HG02973 (cell line): ENCODE measurements around the gene BCKDHA.
A peak's percentile ranks its signal among the peaks of the same experiment; 100 is the strongest.

Experiments
- ATAC-seq: cut with Tn5 transposase; IDR thresholded peaks from one replicate; pipeline ENCODE4 v1.9.1; 2021; ENCODE audit warnings: moderate library complexity; ENCODE audit not compliant: unreplicated experiment

The BCKDHA gene

GRCh38 chr19:41397086-41398049 lies at the start of gene BCKDHA, which contains the start of gene EXOSC5:
TSS of gene BCKDHA (plus strand) at chr19:41397818. CDS start at chr19:41397828, 10 bp downstream.
TSS of gene EXOSC5 (minus strand) at chr19:41397359. CDS start at chr19:41397328, 31 bp downstream.
- ATAC-seq, result peak; percentile 81

- no peak for ATAC-seq
Measured at GRCh38 chr19:41350735-41351338, 46.8 kb upstream of the BCKDHA start.

GRCh38 chr19:41351339-41352245 lies 46.0 kb upstream of the BCKDHA start:
- peak; percentile 26 for ATAC-seq

- ATAC-seq, result no peak
Measured at GRCh38 chr19:41352279-41352608, 45.4 kb upstream of the BCKDHA start.

DNA sequence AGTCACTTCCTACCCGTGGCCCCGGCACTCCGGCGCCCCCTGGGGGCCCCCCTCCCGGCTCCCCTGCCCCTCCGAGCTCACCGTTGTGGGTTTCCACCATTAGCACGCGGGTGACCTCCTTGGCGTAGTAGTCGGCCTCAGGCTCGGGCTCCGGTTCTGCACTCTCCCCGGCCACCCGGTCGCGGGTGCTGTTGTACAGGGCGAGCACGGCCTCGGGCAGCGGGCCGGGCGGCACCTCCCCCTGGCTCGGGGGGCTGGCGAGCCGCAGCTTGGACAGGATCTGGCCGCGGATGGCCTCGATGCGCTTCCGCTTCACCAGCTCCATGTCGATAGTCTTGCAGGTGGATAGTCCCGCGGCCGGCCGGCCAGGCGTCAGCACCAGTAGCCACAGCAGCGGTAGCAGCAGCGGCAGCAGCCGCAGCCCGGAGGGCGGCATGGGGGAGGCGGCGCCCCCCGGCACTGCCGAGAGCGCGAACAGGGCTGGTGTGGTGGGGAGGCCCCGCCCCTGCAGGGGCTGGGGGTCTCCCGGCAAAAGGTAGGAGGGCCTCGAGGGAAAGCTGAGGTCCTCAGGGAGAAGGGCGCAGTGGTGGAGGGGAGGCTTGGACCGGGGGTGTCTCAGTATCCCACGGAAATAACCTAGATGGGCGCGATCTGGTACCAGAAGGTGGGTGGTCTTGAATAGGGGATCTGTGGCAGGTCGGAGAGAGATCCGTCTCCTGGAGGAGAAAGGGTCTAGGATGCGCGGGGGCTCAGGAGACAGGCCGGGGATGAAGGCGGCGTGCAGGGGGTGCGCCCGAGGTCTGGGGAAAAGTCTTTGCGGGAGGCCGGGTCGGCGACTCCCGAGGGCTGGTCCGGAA lies 44.8 kb upstream of the BCKDHA start:
- no peak for ATAC-seq

DNA sequence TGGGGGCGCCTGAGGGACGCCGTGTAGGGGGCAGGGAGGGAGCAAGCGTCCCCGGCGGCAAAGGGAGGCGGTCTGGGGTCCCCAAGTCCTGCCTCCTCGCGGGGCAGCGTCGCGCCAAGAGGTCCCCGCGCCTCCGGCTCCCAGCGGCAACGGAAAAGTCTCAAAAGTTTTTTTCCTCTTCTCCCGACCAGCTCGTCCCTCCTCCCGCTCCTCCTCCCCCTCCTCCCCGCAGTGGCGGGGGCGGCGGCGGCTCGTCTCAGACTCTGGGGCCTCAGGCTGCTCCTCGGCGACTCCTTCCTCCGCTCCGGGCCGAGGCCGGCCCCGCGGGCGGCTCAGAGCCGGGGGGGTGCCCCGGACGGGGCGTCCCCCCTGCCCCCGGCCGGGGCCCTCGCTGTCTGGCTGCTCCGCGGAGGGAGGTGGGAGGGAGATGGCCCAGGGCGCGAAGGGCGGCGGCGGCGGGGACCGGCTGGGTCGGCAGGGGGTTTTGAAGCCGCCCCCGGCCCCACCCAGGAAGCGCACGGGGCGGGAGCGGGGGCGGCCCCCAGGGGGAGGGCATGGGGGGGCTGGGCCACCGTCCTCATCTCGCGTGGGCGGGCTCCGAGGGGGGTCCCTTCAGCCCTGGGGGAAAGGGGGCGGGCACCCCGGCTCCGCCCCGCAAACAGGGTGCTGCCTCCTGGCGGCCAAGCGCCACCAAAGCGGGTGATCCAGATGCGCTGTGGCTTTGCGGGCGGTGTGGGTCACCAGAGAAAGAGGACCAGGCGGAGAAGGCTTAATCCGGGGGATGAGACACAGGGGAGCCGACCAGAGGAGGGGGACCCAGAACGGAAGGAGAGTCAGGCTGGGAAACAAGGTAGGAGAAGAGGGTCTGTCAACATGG lies 43.9 kb upstream of the BCKDHA start, which contains the start of gene TGFB1:
Gene TGFB1, minus strand, starts transcription at position 457 of the 877 bp plus-strand sequence. CDS start 878 bp downstream, outside the sequence.
- ATAC-seq, result no peak

DNA sequence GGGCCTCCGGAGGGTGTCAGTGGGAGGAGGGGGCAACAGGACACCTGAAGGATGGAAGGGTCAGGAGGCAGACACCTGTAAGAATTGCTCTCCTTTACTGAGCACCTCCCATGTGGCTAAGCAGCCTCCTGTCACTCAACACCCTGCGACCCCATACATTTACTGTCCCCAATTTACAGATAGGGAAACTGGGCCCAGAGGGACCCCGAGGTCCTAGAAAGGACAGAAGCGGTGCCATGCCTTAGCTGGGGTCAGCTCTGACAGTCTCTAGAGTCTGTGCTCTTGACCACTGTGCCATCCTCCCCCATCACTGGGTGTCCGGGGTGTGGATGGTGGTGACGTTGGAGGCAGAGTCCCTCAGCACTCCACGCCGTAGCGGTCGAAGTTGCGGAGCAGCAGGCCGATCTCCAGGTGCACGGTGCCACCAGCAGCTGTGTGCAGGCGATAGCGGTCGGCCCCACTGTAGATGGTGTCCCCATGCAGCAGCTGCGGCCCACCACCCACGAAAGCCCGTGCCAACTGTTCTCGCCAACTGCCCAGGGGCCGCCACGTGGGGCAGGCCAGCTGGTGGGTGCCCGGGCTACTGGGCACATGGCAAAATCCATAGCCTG lies 43.2 kb upstream of the BCKDHA start:
- no peak for ATAC-seq

DNA sequence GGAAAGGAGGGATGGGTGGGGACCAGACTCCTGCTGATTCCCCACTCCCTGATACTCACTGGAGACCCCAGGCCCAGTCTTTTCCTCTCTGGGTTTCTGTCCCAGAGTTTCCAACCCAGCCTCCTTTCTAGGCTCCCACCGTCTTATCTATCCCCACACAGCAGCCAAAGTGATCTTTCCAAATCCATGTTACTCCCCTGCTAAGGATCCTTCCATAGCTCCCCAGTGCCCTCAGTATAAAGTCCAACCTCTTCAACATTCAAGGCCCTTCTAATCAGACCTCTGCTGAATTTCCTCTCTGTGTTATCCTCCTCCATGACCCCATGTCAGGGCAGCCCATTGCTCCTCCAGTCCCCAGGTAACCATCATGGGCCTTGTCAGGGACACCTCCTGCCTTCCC lies 42.6 kb upstream of the BCKDHA start:
- ATAC-seq, result no peak

GRCh38 chr19:41355802-41356201 lies 41.8 kb upstream of the BCKDHA start:
- no peak for ATAC-seq

GRCh38 chr19:41356984-41357739 lies 40.5 kb upstream of the BCKDHA start:
- no peak for ATAC-seq

DNA sequence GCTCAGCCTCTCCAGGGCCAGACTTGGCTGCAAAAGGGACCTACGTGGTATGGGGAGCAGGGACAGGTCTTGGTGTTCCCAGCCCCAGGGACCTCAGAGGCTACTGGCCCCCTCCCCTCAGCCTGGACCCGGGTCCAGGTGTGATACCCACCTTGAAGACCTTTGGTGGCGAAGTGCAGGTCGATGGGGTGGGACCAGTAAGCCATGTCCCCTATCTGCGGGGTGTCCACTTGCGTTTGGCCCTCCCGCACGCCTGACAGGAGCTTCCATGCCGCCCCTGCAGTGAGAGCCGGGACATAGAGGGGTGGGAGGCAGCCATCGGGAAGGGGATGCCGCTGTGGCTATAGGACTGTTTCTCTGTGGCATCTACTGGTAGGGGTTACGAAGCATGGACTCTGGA lies 39.9 kb upstream of the BCKDHA start:
- no peak for ATAC-seq

- ATAC-seq, result no peak
Measured at GRCh38 chr19:41359741-41360140, 37.9 kb upstream of the BCKDHA start.

DNA sequence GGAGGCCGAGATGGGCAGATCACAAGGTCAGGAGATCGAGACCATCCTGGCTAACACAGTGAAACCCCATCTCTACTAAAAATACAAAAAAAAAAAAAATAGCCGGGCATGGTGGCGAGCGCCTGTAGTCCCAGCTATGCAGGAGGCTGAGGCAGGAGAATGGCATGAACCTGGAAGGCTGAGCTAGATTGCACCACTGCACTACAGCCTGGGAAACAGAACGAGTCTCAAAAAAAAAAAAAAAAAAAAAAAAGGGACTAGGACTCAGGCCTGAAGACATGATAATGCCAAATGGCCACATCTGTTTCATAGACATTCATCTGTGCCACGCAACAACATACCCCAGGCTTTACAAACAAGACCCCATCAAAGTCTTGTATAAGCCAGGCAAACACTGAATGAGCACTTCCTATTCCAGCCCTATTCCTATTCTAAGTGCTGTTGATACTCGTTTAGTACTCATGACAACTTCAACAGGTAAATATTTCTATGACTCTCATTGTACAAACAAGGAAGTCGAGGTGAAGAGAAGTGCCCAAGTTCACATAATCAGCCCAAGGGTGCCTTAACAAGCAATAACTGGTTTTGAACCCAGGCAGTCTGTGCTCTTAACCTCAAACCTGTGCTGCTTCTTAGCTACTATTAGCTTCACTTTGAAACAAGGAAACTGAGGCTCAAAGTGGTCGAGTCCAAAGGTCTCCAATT lies 35.3 kb upstream of the BCKDHA start:
- ATAC-seq, result no peak

DNA sequence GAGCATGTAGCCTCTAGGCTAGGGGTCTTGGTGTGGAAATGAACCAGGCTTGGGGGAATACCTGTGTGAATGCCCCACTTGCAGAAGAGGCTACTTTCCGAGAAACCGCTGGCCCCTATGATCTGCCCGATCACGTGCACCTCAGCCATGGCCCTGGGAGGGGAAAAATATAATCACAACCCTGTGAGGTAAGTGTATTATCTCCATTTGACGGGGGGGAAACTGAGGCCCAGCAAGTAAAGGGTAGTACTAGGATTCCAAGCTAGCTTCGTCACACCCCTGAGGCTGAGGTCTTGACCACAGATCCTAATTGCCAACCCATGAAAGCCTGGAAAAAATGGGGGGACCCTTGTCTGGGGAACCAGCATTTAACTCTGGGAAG lies 34.3 kb upstream of the BCKDHA start:
- ATAC-seq, result no peak

- peak; percentile 74 for ATAC-seq
Measured at GRCh38 chr19:41363753-41364523, 33.7 kb upstream of the BCKDHA start, which contains the start of gene B9D2. TSS of gene B9D2 (minus strand) at chr19:41364149. CDS start at chr19:41363519, 630 bp downstream.
